ENCODE results near the gene KLHL7. TPM values are rescaled to one million over a fixed set of nuclear protein-coding genes. Genes with fewer than 3 reads are reported as not detected.

Gene KLHL7
- total RNA-seq, 3 donors from 2014 or later, result 17.0 to 20.2 (median 18.1) TPM

Other genes starting within 250 kb of the KLHL7 start
- gene HYCC1, start 91.7 kb upstream of the KLHL7 start, total RNA-seq, result 10 to 100 TPM; 21.4 to 23.9 (median 22.8) TPM
- gene NUP42, start 76.3 kb downstream of the KLHL7 start, total RNA-seq, result 10 to 100 TPM; 29.7 to 44.8 (median 31.9) TPM
- under 1 TPM; 0.26 to 0.94 (median 0.71) TPM for gene GPNMB, start 141.0 kb downstream of the KLHL7 start, total RNA-seq
- gene MALSU1, start 193.6 kb downstream of the KLHL7 start, total RNA-seq, result 100 to 1,000 TPM in 2 of 3 donors, 10 to 100 TPM in 1; 96.5 to 121 (median 113) TPM

Measured in activated T-cell treated with anti-CD3 and anti-CD28 coated beads, Interleukin-2, amount 50 U/mL, for 4 hours (primary cell).